NCI-H82 treated with DMSO at 0.1 percent for 48 hours (cell line): ENCODE data around the gene GDPGP1.
A peak's percentile ranks its signal among the peaks of the same experiment; 100 is the strongest.
"Not testable (repeated sequence)": the region's sequence is repeated elsewhere in the genome, so short reads cannot be mapped to it uniquely, and the experiment has no call there.

Experiments
- DNase-seq: peaks from one replicate; lab custom pipeline; 2025; ENCODE audit not compliant: unreplicated experiment; lab: John Stamatoyannopoulos, UW

The GDPGP1 gene

GRCh38 chr15:90234096-90234988, at the start of gene GDPGP1:
Gene GDPGP1 (plus strand): TSS chr15:90234209. CDS start chr15:90240909, 6,700 bp downstream.
- no peak for DNase-seq

GRCh38 chr15:90184786-90185704, 49.0 kb upstream of the GDPGP1 start:
- no peak for DNase-seq

- DNase-seq = no peak
These were observed 46.6 kb upstream of the GDPGP1 start for GRCh38 chr15:90187257-90187868.

GRCh38 chr15:90188065-90188464, 45.9 kb upstream of the GDPGP1 start:
- not testable (repeated sequence) for DNase-seq

- DNase-seq = no peak
These were observed 44.9 kb upstream of the GDPGP1 start for GRCh38 chr15:90188914-90189748.

- DNase-seq = no peak
These were observed 44.1 kb upstream of the GDPGP1 start for GRCh38 chr15:90189781-90190467.

GRCh38 chr15:90190606-90191343, 43.2 kb upstream of the GDPGP1 start:
- DNase-seq = no peak

- DNase-seq = no peak
These were observed 42.7 kb upstream of the GDPGP1 start for GRCh38 chr15:90191344-90191687.

- no peak for DNase-seq
These were observed 42.1 kb upstream of the GDPGP1 start for GRCh38 chr15:90191794-90192509.

- DNase-seq = peak; percentile 83
These were observed 40.8 kb upstream of the GDPGP1 start for GRCh38 chr15:90192961-90193786.

- DNase-seq = no peak
These were observed 39.4 kb upstream of the GDPGP1 start for GRCh38 chr15:90194655-90195054.

- DNase-seq = peak; percentile 91
These were observed 33.4 kb upstream of the GDPGP1 start for GRCh38 chr15:90200534-90201129.

GRCh38 chr15:90201130-90201943, 32.7 kb upstream of the GDPGP1 start, which contains the start of gene SEMA4B:
Gene SEMA4B (plus strand): TSS chr15:90201330. CDS start chr15:90201579, 249 bp downstream.
- DNase-seq = peak; percentile 46

- no peak for DNase-seq
These were observed 32.0 kb upstream of the GDPGP1 start for GRCh38 chr15:90201944-90202375.

GRCh38 chr15:90202929-90203328, 31.1 kb upstream of the GDPGP1 start:
- no peak for DNase-seq

- DNase-seq = no peak
These were observed 30.5 kb upstream of the GDPGP1 start for GRCh38 chr15:90203473-90203872.
